ENCODE data around the gene KCNIP4.

GRCh38 chr4:21735866-21736265 is 212.7 kb downstream of the KCNIP4 start:
- TF ChIP-seq EZH2phosphoT487 (IDR thresholded peaks at IDR 0.05), result no peak
- TF ChIP-seq, protein P1, sequence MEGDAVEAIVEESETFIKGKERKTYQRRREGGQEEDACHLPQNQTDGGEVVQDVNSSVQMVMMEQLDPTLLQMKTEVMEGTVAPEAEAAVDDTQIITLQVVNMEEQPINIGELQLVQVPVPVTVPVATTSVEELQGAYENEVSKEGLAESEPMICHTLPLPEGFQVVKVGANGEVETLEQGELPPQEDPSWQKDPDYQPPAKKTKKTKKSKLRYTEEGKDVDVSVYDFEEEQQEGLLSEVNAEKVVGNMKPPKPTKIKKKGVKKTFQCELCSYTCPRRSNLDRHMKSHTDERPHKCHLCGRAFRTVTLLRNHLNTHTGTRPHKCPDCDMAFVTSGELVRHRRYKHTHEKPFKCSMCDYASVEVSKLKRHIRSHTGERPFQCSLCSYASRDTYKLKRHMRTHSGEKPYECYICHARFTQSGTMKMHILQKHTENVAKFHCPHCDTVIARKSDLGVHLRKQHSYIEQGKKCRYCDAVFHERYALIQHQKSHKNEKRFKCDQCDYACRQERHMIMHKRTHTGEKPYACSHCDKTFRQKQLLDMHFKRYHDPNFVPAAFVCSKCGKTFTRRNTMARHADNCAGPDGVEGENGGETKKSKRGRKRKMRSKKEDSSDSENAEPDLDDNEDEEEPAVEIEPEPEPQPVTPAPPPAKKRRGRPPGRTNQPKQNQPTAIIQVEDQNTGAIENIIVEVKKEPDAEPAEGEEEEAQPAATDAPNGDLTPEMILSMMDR (IDR thresholded peaks at IDR 0.05), result no peak
